COLO829 (cell line): ENCODE measurements around the gene ALMS1.
"Not testable (repeated sequence)": the region's sequence is repeated elsewhere in the genome, so short reads cannot be mapped to it uniquely, and the experiment has no call there.

ENCODE experiments used
- DNase-seq: peaks from one replicate; pipeline ENCODE4 v3.0.0; 2012; ENCODE audit warnings: low spot score

ALMS1 gene

GRCh38 chr2:73385504-73386341 is at the start of gene ALMS1:
ALMS1 (plus strand) TSS chr2:73385836; CDS start chr2:73385869, 33 bp downstream.
- DNase-seq = peak; percentile 74

GRCh38 chr2:73337828-73338227 is 47.8 kb upstream of the ALMS1 start:
- no peak for DNase-seq

GRCh38 chr2:73339201-73339600 is 46.4 kb upstream of the ALMS1 start:
- DNase-seq = peak; percentile 12

GRCh38 chr2:73341039-73341438 is 44.6 kb upstream of the ALMS1 start:
- DNase-seq = no peak

GRCh38 chr2:73343992-73344391 is 41.6 kb upstream of the ALMS1 start:
- no peak for DNase-seq

- DNase-seq = not testable (repeated sequence)
Observed at GRCh38 chr2:73344747-73345146, 40.9 kb upstream of the ALMS1 start.

- DNase-seq = no peak
Observed at GRCh38 chr2:73350035-73350691, 35.5 kb upstream of the ALMS1 start.

- no peak for DNase-seq
Observed at GRCh38 chr2:73356097-73356496, 29.5 kb upstream of the ALMS1 start.

GRCh38 chr2:73359915-73360697 is 25.5 kb upstream of the ALMS1 start:
- DNase-seq = peak; percentile 16

- DNase-seq = no peak
Observed at GRCh38 chr2:73366060-73366459, 19.6 kb upstream of the ALMS1 start.

- no peak for DNase-seq
Observed at GRCh38 chr2:73368781-73369180, 16.9 kb upstream of the ALMS1 start.

- DNase-seq = no peak
Observed at GRCh38 chr2:73370348-73370747, 15.3 kb upstream of the ALMS1 start.

- DNase-seq = no peak
Observed at GRCh38 chr2:73373344-73373743, 12.3 kb upstream of the ALMS1 start.

GRCh38 chr2:73374269-73374668 is 11.4 kb upstream of the ALMS1 start:
- no peak for DNase-seq

- DNase-seq = no peak
Observed at GRCh38 chr2:73376681-73377080, 9.0 kb upstream of the ALMS1 start.

GRCh38 chr2:73383036-73383435 is 2.6 kb upstream of the ALMS1 start:
- DNase-seq = no peak

- peak; percentile 6 for DNase-seq
Observed at GRCh38 chr2:73385123-73385503, 523 bp upstream of the ALMS1 start.

GRCh38 chr2:73386342-73386868 is 769 bp downstream of the ALMS1 start:
- DNase-seq = no peak

GRCh38 chr2:73386894-73387636 is 1.4 kb downstream of the ALMS1 start:
- no peak for DNase-seq

GRCh38 chr2:73402386-73403103 is 16.9 kb downstream of the ALMS1 start:
- no peak for DNase-seq

- no peak for DNase-seq
Observed at GRCh38 chr2:73403237-73403636, 17.6 kb downstream of the ALMS1 start.
